Loucy (cell line): ENCODE measurements around the gene NIPA2.

Experiments used
- H2AFZ ChIP-seq: fragments of 200-600 bp; sonication (generic); 2 replicates; pipeline ENCODE4 v1.6.0; 2016; ENCODE audit warnings: antibody characterized with exemption, mild to moderate bottlenecking, low read length, moderate library complexity
- H3F3A ChIP-seq: fragments of 200-600 bp; 2 replicates; pipeline ENCODE4 v1.6.0; 2016; ENCODE audit warnings: antibody characterized with exemption, low read depth, mild to moderate bottlenecking
- H3K27me3 ChIP-seq: fragments of 200-600 bp; sonication (generic); 2 replicates; pipeline ENCODE4 v1.6.1; 2014; ENCODE audit warnings: low read length, mild to moderate bottlenecking; ENCODE audit not compliant: insufficient read depth, poor library complexity, severe bottlenecking
- H3K36me3 ChIP-seq: fragments of 200-600 bp; sonication (generic); 2 replicates; pipeline ENCODE4 v1.6.1; 2016; ENCODE audit warnings: low read length; ENCODE audit not compliant: insufficient read depth
- H3K4me1 ChIP-seq: fragments of 200-600 bp; sonication (generic); 2 replicates; pipeline ENCODE4 v1.5.1; 2014; ENCODE audit warnings: low read length, mild to moderate bottlenecking; ENCODE audit not compliant: insufficient read depth, poor library complexity, severe bottlenecking
- H3K4me2 ChIP-seq: fragments of 200-600 bp; sonication (generic); 2 replicates; pipeline ENCODE4 v1.6.0; 2014; ENCODE audit warnings: antibody characterized with exemption, low read length, low read depth, mild to moderate bottlenecking; ENCODE audit not compliant: poor library complexity, severe bottlenecking
- H3K4me3 ChIP-seq: fragments of 200-600 bp; sonication (generic); 2 replicates; pipeline ENCODE4 v1.5.1; 2014; ENCODE audit warnings: low read length, mild to moderate bottlenecking, mixed read lengths; ENCODE audit not compliant: poor library complexity, severe bottlenecking
- H3K79me2 ChIP-seq: fragments of 200-600 bp; sonication (generic); 2 replicates; pipeline ENCODE4 v1.6.1; 2014; ENCODE audit warnings: low read length; ENCODE audit not compliant: insufficient read depth
- H3K9ac ChIP-seq: fragments of 200-600 bp; sonication (generic); 2 replicates; pipeline ENCODE4 v1.6.0; 2014; ENCODE audit warnings: mild to moderate bottlenecking, low read depth, low read length, moderate library complexity; ENCODE audit not compliant: poor library complexity, severe bottlenecking
- H3K9me2 ChIP-seq: fragments of 200-600 bp; sonication (generic); replicated peaks from 2 replicates; pipeline ENCODE4 v1.6.1; 2016; ENCODE audit warnings: low read depth, low read length, mixed read lengths
- H3K9me3 ChIP-seq: fragments of 200-600 bp; sonication (generic); 2 replicates; pipeline ENCODE4 v1.6.1; 2014; ENCODE audit warnings: mild to moderate bottlenecking, antibody characterized with exemption, low read length, low read depth; ENCODE audit not compliant: insufficient read depth
- H4K20me1 ChIP-seq: fragments of 200-600 bp; sonication (generic); 2 replicates; pipeline ENCODE4 v1.6.0; 2014; ENCODE audit warnings: antibody characterized with exemption, low read length, mild to moderate bottlenecking; ENCODE audit not compliant: insufficient read depth, poor library complexity, severe bottlenecking
- CTCF ChIP-seq: fragments of 200-600 bp; sonication (generic); conservative IDR thresholded peaks from 2 replicates; pipeline ENCODE4 v1.5.1; 2014; ENCODE audit warnings: mild to moderate bottlenecking, antibody characterized with exemption, low read length
- EZH2phosphoT487 ChIP-seq: fragments of 200-600 bp; IDR thresholded peaks from 2 replicates; pipeline ENCODE4 v1.6.1; 2018; ENCODE audit warnings: antibody characterized with exemption, mild to moderate bottlenecking, moderate library complexity, borderline replicate concordance

The NIPA2 gene

GRCh38 chr15:22874966-22875365 lies 36.5 kb downstream of the NIPA2 start:
- no peak for TF ChIP-seq CTCF
- no peak for TF ChIP-seq EZH2phosphoT487
- no peaks in the 10 kb centered on the region for H3K79me2 ChIP-seq
- H3F3A ChIP-seq, result no peaks in the 10 kb centered on the region
- peaks cover 15% of the 10 kb centered on the region; the same call in 1 of the 2 replicates for H3K36me3 ChIP-seq
- H3K4me1 ChIP-seq, result no peaks in the 10 kb centered on the region
- no peaks in the 10 kb centered on the region for H4K20me1 ChIP-seq
- no peak overlapping the region for H3K9ac ChIP-seq
- no peak overlapping the region for H3K4me2 ChIP-seq
- no peak overlapping the region for H2AFZ ChIP-seq
- no peaks in the 10 kb centered on the region for H3K27me3 ChIP-seq
- no peaks in the 10 kb centered on the region for H3K9me3 ChIP-seq
- no peak overlapping the region for H3K4me3 ChIP-seq
- H3K9me2 ChIP-seq, result no peaks in the 10 kb centered on the region

GRCh38 chr15:22877117-22877516 lies 38.7 kb downstream of the NIPA2 start:
- no peak overlapping the region for H3K4me3 ChIP-seq
- peaks cover 3% of the 10 kb centered on the region; the same call in 1 of the 2 replicates for H3K36me3 ChIP-seq
- H2AFZ ChIP-seq, result no peak overlapping the region
- TF ChIP-seq CTCF (no peak), EZH2phosphoT487 (no peak)
- no peaks in the 10 kb centered on the region for H3F3A ChIP-seq
- H3K27me3 ChIP-seq, result no peaks in the 10 kb centered on the region
- H3K79me2 ChIP-seq, result no peaks in the 10 kb centered on the region
- H4K20me1 ChIP-seq, result no peaks in the 10 kb centered on the region
- H3K9ac ChIP-seq, result no peak overlapping the region
- H3K9me2 ChIP-seq, result no peaks in the 10 kb centered on the region
- H3K4me1 ChIP-seq, result no peaks in the 10 kb centered on the region
- no peak overlapping the region for H3K4me2 ChIP-seq
- no peaks in the 10 kb centered on the region for H3K9me3 ChIP-seq

DNA sequence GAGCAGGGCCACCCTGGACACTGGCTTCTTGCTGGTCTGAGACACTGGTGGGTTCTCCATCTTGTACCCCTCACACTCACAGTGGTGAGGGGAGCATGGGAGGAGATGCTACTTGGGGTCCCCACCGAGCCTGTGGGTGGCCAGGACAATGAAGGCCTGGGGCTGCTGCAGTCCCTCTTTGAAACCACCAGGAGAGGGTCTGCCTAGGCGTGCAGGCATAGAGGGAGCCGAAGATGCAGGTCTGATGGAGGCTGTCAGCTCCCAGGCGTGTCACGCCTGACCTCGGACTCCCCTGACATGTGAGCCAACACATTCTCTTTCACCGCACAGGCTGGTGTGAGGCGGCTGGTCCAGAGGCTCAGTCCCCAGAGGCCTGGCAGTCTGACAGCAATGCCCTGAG lies 39.1 kb downstream of the NIPA2 start:
- H3K4me2 ChIP-seq, result no peak overlapping the region
- no peak overlapping the region for H3K4me3 ChIP-seq
- H3K9me2 ChIP-seq, result no peaks in the 10 kb centered on the region
- no peaks in the 10 kb centered on the region for H3K9me3 ChIP-seq
- H4K20me1 ChIP-seq, result no peaks in the 10 kb centered on the region
- no peak overlapping the region for H2AFZ ChIP-seq
- no peaks in the 10 kb centered on the region for H3K27me3 ChIP-seq
- TF ChIP-seq CTCF (no peak), EZH2phosphoT487 (no peak)
- H3K9ac ChIP-seq, result no peak overlapping the region
- no peaks in the 10 kb centered on the region for H3K4me1 ChIP-seq
- H3K36me3 ChIP-seq, result peaks cover 3% of the 10 kb centered on the region; the same call in 1 of the 2 replicates
- H3K79me2 ChIP-seq, result no peaks in the 10 kb centered on the region
- no peaks in the 10 kb centered on the region for H3F3A ChIP-seq
